Nephron (organoid): ENCODE data around the gene TDRD5.

Experiments used
- H3K27ac Mint-ChIP-seq, 3 experiments: 2 replicates each; pipeline ENCODE4 v1.8.0; 2020; ENCODE audit warnings: mixed read lengths in 3 of 3, mild to moderate bottlenecking in 2 of 3, moderate library complexity in 1 of 3
- H3K27me3 Mint-ChIP-seq: 2 replicates; pipeline ENCODE4 v1.8.0; 2021; ENCODE audit warnings: low read depth, mild to moderate bottlenecking, moderate library complexity, mixed read lengths
- H3K36me3 Mint-ChIP-seq: 2 replicates; pipeline ENCODE4 v1.8.0; 2020; ENCODE audit warnings: low read depth, mixed read lengths
- H3K4me1 Mint-ChIP-seq: 2 replicates; pipeline ENCODE4 v1.8.0; 2020; ENCODE audit warnings: mixed read lengths
- H3K4me3 Mint-ChIP-seq, 3 experiments: 2 replicates each; pipeline ENCODE4 v1.8.0; 2020; ENCODE audit warnings: mild to moderate bottlenecking in 3 of 3, mixed read lengths in 3 of 3, moderate library complexity in 2 of 3
- H3K9me3 Mint-ChIP-seq: 2 replicates; pipeline ENCODE4 v1.8.0; 2020; ENCODE audit warnings: mixed read lengths
- TF ChIP-seq, protein P1 (sequence below), 3 experiments: fragments of 200-600 bp; sonication (generic); IDR thresholded peaks; one replicate each; pipeline ENCODE4 v1.5.0; 2021; ENCODE audit warnings: antibody characterized with exemption in 3 of 3; ENCODE audit not compliant: unreplicated experiment in 3 of 3

Gene TDRD5

DNA sequence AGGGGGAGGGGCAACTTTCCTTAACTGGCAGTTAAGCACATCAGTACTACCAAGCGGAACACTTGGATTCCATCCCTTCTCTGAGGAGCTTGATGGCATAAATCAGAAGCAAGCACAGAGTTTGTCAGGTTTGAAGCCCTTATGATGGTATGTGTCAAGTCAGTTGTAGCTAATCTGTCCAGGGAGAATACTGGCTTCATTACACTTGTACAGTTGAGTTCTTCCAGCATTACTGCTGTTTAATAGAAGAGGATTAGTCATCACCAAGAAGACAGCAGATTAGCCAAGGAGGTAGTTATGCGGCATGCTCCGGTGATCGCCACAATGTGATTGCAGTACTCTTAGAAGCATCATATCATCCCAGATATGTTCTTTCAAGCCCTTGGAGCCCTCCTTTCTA, 2.1 kb upstream of the TDRD5 start:
- Mint-ChIP-seq H3K36me3 (peaks cover 3% of the 10 kb centered on the region), H3K9me3 (no peaks in the 10 kb centered on the region), H3K4me1 (peaks cover 5% of the 10 kb centered on the region), H3K4me3 (no peak overlapping the region), H3K27ac (no peak overlapping the region), H3K27me3 (peaks cover 23% of the 10 kb centered on the region)
- TF ChIP-seq, protein P1, sequence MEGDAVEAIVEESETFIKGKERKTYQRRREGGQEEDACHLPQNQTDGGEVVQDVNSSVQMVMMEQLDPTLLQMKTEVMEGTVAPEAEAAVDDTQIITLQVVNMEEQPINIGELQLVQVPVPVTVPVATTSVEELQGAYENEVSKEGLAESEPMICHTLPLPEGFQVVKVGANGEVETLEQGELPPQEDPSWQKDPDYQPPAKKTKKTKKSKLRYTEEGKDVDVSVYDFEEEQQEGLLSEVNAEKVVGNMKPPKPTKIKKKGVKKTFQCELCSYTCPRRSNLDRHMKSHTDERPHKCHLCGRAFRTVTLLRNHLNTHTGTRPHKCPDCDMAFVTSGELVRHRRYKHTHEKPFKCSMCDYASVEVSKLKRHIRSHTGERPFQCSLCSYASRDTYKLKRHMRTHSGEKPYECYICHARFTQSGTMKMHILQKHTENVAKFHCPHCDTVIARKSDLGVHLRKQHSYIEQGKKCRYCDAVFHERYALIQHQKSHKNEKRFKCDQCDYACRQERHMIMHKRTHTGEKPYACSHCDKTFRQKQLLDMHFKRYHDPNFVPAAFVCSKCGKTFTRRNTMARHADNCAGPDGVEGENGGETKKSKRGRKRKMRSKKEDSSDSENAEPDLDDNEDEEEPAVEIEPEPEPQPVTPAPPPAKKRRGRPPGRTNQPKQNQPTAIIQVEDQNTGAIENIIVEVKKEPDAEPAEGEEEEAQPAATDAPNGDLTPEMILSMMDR (IDR thresholded peaks at IDR 0.05; ENCODE audit: unreplicated experiment in 3 of 3) = no peak

DNA sequence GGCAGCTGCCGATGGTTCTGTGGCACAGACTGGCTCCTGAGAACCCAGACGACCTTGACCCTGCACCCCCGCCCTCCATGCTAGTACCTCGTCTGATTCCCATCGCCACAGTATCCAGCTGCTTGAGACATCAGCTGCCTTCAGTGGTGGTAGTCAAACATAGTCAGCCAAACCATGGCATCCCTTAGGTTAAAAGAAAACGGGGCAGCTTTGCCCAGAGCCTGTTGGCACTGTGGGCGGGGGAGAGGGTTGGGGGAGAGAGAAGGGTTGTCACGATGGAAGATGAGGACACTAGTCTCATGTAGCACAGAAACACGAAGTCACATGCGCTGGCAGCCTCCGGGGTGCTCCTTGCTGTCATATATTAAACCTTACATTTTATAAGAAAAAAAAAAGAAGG, 961 bp upstream of the TDRD5 start:
- Mint-ChIP-seq H3K27ac (no peak overlapping the region), H3K4me3 (no peak overlapping the region)

DNA sequence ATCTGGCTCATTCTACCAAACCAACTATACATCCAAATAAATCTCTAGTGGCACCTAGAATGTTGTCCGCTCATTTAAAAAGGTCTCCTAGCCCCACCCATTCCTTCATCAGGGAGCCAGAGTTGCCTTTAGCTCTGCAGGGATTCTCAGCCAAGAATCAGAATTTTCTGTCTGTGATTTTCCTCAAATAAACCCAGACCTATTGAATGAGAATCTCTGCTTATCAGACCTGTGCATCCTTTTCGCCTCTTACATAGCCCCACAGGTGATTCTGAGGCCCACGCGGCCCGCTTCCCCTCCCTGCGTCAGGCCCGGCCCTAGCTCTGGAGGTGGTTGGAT, 410 bp upstream of the TDRD5 start:
- TF ChIP-seq, protein P1 (IDR thresholded peaks at IDR 0.05; ENCODE audit: unreplicated experiment in 3 of 3) = no peak
- H3K36me3 Mint-ChIP-seq = peaks cover 3% of the 10 kb centered on the region
- no peak overlapping the region for H3K4me3 Mint-ChIP-seq
- no peaks in the 10 kb centered on the region for H3K4me1 Mint-ChIP-seq
- no peaks in the 10 kb centered on the region for H3K9me3 Mint-ChIP-seq
- no peak overlapping the region for H3K27ac Mint-ChIP-seq
- H3K27me3 Mint-ChIP-seq = peaks cover 20% of the 10 kb centered on the region

More for the DNA sequence above, 961 bp upstream of the TDRD5 start:
- Mint-ChIP-seq H3K9me3 (no peaks in the 10 kb centered on the region), H3K27me3 (peaks cover 20% of the 10 kb centered on the region), H3K36me3 (peaks cover 3% of the 10 kb centered on the region), H3K4me1 (peaks cover 5% of the 10 kb centered on the region)
- TF ChIP-seq, protein P1 (IDR thresholded peaks at IDR 0.05; ENCODE audit: unreplicated experiment in 3 of 3) = no peak

DNA sequence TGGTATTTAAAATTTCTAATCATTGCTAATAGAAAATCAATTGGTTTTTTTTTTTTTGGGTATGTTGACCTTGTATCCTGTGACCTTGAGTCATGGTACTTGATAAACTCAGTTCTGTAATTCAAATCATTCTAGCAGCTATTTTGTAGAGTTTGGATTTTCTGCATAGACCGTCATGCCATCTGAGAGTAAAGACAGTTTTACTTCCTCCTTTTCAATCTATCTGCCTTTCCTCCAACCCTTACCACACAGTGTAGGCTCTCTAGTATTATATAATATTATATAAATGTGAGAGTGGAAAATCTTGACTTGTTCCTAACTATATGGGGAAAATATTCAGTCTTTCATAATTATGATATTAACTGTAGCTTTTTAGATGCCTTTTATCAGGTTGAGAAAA, 7.0 kb downstream of the TDRD5 start:
- Mint-ChIP-seq H3K4me1 (no peaks in the 10 kb centered on the region), H3K9me3 (peaks cover 11% of the 10 kb centered on the region), H3K36me3 (peaks cover 7% of the 10 kb centered on the region), H3K27me3 (peaks cover 7% of the 10 kb centered on the region), H3K27ac (no peak overlapping the region), H3K4me3 (no peak overlapping the region)
- TF ChIP-seq, protein P1 (IDR thresholded peaks at IDR 0.05; ENCODE audit: unreplicated experiment in 3 of 3) = no peak

DNA sequence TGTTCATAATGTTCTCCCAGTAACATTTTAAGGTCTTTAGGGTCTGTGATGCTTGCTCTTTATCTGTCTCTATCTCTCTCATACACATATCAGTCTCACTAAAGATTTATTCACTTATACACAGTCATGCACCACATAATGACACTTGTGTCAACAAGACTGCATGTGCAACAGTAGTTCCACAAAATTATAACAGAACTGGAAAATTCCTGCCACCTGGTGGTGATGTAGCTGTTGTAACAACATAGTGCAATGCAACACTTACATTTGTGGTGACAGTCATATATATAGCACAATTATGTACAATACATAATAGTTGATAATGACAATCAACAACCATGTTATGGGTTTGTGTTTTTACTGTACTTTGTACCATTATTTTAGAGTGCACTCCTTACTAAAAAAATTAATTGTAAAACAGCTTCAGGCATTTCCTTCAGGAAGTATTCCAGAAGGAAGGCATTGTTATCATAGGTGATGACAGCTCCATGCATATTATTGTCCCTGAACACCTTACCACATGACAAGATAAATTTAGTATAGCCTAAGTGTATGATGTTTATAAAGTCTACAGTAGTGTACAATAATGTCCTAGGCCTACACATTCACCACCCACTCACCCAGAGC, 8.1 kb downstream of the TDRD5 start:
- Mint-ChIP-seq H3K27ac (peak overlapping the region in 1 of 3 experiments; percentile 7), H3K36me3 (peaks cover 7% of the 10 kb centered on the region), H3K27me3 (peaks cover 9% of the 10 kb centered on the region), H3K4me3 (no peak overlapping the region), H3K4me1 (no peaks in the 10 kb centered on the region), H3K9me3 (peaks cover 20% of the 10 kb centered on the region)
- TF ChIP-seq, protein P1 (IDR thresholded peaks at IDR 0.05; ENCODE audit: unreplicated experiment in 3 of 3) = peak; percentile 49 to 62 (median 54)

DNA sequence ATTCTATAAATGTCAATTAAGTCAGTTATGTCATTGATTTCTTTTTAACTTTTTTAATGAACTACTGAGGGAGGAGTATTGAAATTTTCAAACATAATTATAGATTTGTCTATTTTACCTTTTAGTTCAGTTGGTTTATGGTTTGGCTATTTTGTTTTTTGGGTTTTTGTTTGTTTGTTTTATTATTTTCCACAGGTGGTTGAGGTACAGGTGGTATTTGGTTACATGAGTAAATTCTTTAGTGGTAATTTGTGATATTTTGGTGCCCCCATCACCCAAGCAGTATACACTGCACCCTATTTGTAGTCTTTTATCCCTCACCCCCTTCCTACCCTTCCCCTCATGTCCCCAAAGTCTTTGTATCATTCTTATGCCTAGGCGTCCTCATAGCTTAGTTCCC, 9.5 kb downstream of the TDRD5 start:
- Mint-ChIP-seq H3K36me3 (peaks cover 11% of the 10 kb centered on the region), H3K9me3 (peaks cover 25% of the 10 kb centered on the region), H3K4me3 (no peak overlapping the region), H3K27ac (no peak overlapping the region), H3K4me1 (no peaks in the 10 kb centered on the region), H3K27me3 (peaks cover 9% of the 10 kb centered on the region)
- TF ChIP-seq, protein P1 (IDR thresholded peaks at IDR 0.05; ENCODE audit: unreplicated experiment in 3 of 3) = no peak
